ENCODE results near the gene ADAMTS6. TPM values are rescaled to one million over a fixed set of nuclear protein-coding genes. Genes with fewer than 3 reads are reported as not detected.

The ADAMTS6 gene
- total and polyA plus RNA-seq, 5 donors from 2014 or later: 0.03 to 1.5 (median 0.14) TPM; not detected in 1

- Mint-ChIP-seq H3K4me3 (no peak overlapping the region), H3K27me3 (no peaks in the 10 kb centered on the region), H3K27ac (no peak overlapping the region), H3K4me1 (no peaks in the 10 kb centered on the region), H3K9me3 (peaks cover 0 to under 1% (median 0%) of the 10 kb centered on the region in 7 donors), H3K36me3 (no peaks in the 10 kb centered on the region)
- Histone ChIP-seq H3K36me3 (ENCODE audit: control insufficient read depth, insufficient read depth, low read length) (no peaks in the 10 kb centered on the region), H3K4me1 (ENCODE audit: control insufficient read depth, insufficient read depth, low read length, poor library complexity, severe bottlenecking) (no peaks in the 10 kb centered on the region), H3K9me3 (ENCODE audit: control insufficient read depth in 2 of 2, low read length in 2 of 2) (no peaks in the 10 kb centered on the region), H3K27me3 (ENCODE audit: control insufficient read depth, insufficient read depth, low read length) (no peaks in the 10 kb centered on the region), H3K27ac (ENCODE audit: insufficient read depth, low read length, poor library complexity, severe bottlenecking) (no peak overlapping the region), H3K4me3 (ENCODE audit: low read depth, low read length) (no peak overlapping the region)
- DNase-seq (no peak), ATAC-seq (ENCODE audit: low read depth in 2 of 2) (no peak)
These were observed 286.8 kb downstream of the ADAMTS6 start for GRCh38 chr5:65194871-65195270.

DNA sequence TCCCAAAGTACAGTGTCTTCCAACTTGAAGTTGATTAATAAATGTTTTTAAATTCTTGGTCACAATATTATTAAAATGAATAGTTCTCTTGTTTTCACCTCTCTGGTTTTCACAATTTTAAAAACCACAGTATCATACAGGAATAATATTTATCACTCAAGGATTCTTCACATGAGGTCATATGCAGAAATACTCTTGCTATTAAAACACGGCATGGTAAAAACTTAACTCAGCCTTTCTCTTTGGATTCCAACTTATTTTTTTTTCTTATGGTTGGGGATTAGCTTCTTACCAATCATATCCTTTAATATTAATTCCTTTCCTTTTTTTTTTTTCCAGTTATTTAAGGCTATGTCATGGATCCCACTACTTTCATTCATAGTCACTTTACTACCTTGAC lies 289.4 kb downstream of the ADAMTS6 start:
- H3K27me3 ChIP-seq (ENCODE audit: control insufficient read depth, insufficient read depth, low read length): no peaks in the 10 kb centered on the region
- Mint-ChIP-seq H3K27me3 (no peaks in the 10 kb centered on the region), H3K27ac (no peak overlapping the region), H3K4me3 (no peak overlapping the region), H3K9me3 (no peaks in the 10 kb centered on the region), H3K4me1 (peaks cover 0 to 3% (median 0%) of the 10 kb centered on the region in 4 donors), H3K36me3 (no peaks in the 10 kb centered on the region)
- H3K27ac ChIP-seq (ENCODE audit: insufficient read depth, low read length, poor library complexity, severe bottlenecking): no peak overlapping the region
- ATAC-seq (ENCODE audit: low read depth in 2 of 2) (no peak), DNase-seq (no peak)
- no peak overlapping the region for H3K4me3 ChIP-seq (ENCODE audit: low read depth, low read length)
- no peaks in the 10 kb centered on the region for H3K4me1 ChIP-seq (ENCODE audit: control insufficient read depth, insufficient read depth, low read length, poor library complexity, severe bottlenecking)
- no peaks in the 10 kb centered on the region for H3K36me3 ChIP-seq (ENCODE audit: control insufficient read depth, insufficient read depth, low read length)
- no peaks in the 10 kb centered on the region for H3K9me3 ChIP-seq (ENCODE audit: control insufficient read depth in 2 of 2, low read length in 2 of 2)

DNA sequence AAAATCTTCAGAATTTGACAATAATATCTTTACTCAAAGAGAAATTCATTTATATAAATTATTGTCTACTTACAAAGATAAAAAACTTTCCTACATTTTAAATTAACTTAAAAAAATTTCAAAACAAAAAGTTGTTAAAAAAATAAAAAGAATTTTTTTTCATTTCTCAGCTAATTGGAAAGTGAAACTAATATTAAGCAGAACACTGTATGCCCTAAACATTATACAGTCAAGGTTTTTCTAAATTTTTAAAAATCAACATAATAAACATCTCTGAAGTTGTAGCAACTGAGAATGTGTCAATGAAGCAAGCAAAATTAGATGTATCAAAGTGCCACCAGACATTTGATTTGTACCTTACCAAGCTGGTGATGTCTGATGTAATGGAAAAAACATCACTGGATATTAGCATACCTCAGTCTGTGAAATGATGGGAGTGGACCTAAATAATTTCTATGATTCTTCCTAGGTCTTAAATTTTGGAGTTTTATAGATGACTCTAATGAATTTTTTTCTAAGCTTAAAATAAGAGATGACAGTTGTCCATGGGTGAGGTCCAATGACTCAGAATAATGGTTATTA lies 290.1 kb downstream of the ADAMTS6 start:
- H3K27ac ChIP-seq (ENCODE audit: insufficient read depth, low read length, poor library complexity, severe bottlenecking): no peak overlapping the region
- Mint-ChIP-seq H3K27me3 (no peaks in the 10 kb centered on the region), H3K36me3 (no peaks in the 10 kb centered on the region), H3K4me3 (no peak overlapping the region), H3K4me1 (peaks cover 0 to 4% (median 1%) of the 10 kb centered on the region in 4 donors), H3K9me3 (no peaks in the 10 kb centered on the region), H3K27ac (no peak overlapping the region)
- no peaks in the 10 kb centered on the region for H3K9me3 ChIP-seq (ENCODE audit: control insufficient read depth in 2 of 2, low read length in 2 of 2)
- H3K4me3 ChIP-seq (ENCODE audit: low read depth, low read length): no peak overlapping the region
- no peaks in the 10 kb centered on the region for H3K4me1 ChIP-seq (ENCODE audit: control insufficient read depth, insufficient read depth, low read length, poor library complexity, severe bottlenecking)
- ATAC-seq (ENCODE audit: low read depth in 2 of 2) (no peak), DNase-seq (no peak)
- no peaks in the 10 kb centered on the region for H3K27me3 ChIP-seq (ENCODE audit: control insufficient read depth, insufficient read depth, low read length)
- H3K36me3 ChIP-seq (ENCODE audit: control insufficient read depth, insufficient read depth, low read length): no peaks in the 10 kb centered on the region

DNA sequence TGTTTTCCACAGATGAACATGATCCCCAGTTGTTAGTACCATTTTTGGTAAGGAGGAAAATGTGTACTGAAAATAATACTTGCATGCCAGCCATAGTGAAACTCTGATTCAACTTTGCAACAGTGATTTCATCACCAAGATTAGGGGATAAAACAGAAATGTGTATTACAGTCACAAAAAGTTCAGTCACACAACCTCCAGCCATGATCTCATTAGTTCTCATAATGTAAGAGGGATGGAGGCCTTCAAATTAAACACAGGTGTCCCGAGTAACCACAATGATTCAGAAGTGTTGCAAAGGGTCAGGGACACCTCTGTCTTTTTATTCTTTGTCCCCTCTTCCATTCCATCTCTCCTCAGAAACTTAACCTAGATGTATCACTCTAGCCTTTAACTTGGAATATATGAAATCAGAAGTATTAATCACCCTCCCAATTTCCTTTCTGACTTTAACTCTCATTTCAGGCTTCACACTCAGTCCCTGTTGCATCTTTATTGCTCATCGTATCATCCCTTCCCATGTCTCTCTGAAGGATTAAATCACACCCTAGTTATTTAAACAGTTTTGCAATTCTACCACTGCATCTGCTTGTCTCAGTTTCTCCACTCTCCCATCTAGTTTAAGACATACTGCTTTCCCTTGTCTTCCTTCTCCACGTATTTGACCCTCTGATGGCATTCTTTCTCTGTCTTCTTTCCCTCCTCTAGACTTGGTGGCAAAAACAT lies 291.2 kb downstream of the ADAMTS6 start:
- no peak overlapping the region for H3K4me3 Mint-ChIP-seq
- no peaks in the 10 kb centered on the region for H3K9me3 ChIP-seq (ENCODE audit: control insufficient read depth in 2 of 2, low read length in 2 of 2)
- H3K9me3 Mint-ChIP-seq: no peaks in the 10 kb centered on the region
- DNase-seq (no peak), ATAC-seq (ENCODE audit: low read depth in 2 of 2) (no peak)
- peaks cover 0 to 4% (median 1%) of the 10 kb centered on the region in 4 donors for H3K4me1 Mint-ChIP-seq
- H3K4me3 ChIP-seq (ENCODE audit: low read depth, low read length): no peak overlapping the region
- peaks cover 6% of the 10 kb centered on the region for H3K27me3 Mint-ChIP-seq
- peak overlapping the region in 1 of 3 donors; percentile 0 for H3K27ac Mint-ChIP-seq
- no peaks in the 10 kb centered on the region for H3K27me3 ChIP-seq (ENCODE audit: control insufficient read depth, insufficient read depth, low read length)
- no peaks in the 10 kb centered on the region for H3K4me1 ChIP-seq (ENCODE audit: control insufficient read depth, insufficient read depth, low read length, poor library complexity, severe bottlenecking)
- H3K27ac ChIP-seq (ENCODE audit: insufficient read depth, low read length, poor library complexity, severe bottlenecking): no peak overlapping the region
- no peaks in the 10 kb centered on the region for H3K36me3 Mint-ChIP-seq
- no peaks in the 10 kb centered on the region for H3K36me3 ChIP-seq (ENCODE audit: control insufficient read depth, insufficient read depth, low read length)

GRCh38 chr5:65186646-65187227 lies 295.0 kb downstream of the ADAMTS6 start:
- Mint-ChIP-seq H3K4me1 (peaks cover 0 to 4% (median 1%) of the 10 kb centered on the region in 4 donors), H3K27me3 (peaks cover 6% of the 10 kb centered on the region), H3K27ac (no peak overlapping the region), H3K9me3 (no peaks in the 10 kb centered on the region), H3K4me3 (no peak overlapping the region), H3K36me3 (no peaks in the 10 kb centered on the region)
- H3K4me1 ChIP-seq (ENCODE audit: control insufficient read depth, insufficient read depth, low read length, poor library complexity, severe bottlenecking): no peaks in the 10 kb centered on the region
- no peaks in the 10 kb centered on the region for H3K36me3 ChIP-seq (ENCODE audit: control insufficient read depth, insufficient read depth, low read length)
- H3K4me3 ChIP-seq (ENCODE audit: low read depth, low read length): no peak overlapping the region
- ATAC-seq (ENCODE audit: low read depth in 2 of 2) (no peak), DNase-seq (peak in 1 of 3 donors; percentile 7)
- H3K9me3 ChIP-seq (ENCODE audit: control insufficient read depth in 2 of 2, low read length in 2 of 2): no peaks in the 10 kb centered on the region
- H3K27me3 ChIP-seq (ENCODE audit: control insufficient read depth, insufficient read depth, low read length): no peaks in the 10 kb centered on the region
- no peak overlapping the region for H3K27ac ChIP-seq (ENCODE audit: insufficient read depth, low read length, poor library complexity, severe bottlenecking)

DNA sequence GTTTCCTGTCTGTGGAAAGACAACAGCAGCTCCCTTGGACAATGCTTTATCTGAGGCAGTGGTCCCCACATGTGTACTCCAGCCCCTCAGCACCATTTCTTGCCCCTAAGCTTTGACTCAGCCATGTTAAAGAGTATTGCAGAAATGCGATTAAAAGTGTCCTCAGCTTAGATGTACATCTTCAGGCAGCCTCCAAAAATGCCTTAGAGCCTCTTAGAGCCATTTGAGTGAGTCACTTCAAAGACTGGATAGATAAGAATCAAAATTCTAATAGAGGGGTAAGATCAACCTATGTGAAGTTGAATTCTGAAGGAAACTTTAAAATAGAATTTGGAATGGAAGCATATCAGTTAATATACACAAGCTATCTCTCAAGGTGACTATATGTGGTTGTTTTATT lies 296.3 kb downstream of the ADAMTS6 start:
- Histone ChIP-seq H3K27ac (ENCODE audit: insufficient read depth, low read length, poor library complexity, severe bottlenecking) (no peak overlapping the region), H3K4me1 (ENCODE audit: control insufficient read depth, insufficient read depth, low read length, poor library complexity, severe bottlenecking) (no peaks in the 10 kb centered on the region), H3K27me3 (ENCODE audit: control insufficient read depth, insufficient read depth, low read length) (no peaks in the 10 kb centered on the region), H3K4me3 (ENCODE audit: low read depth, low read length) (no peak overlapping the region), H3K36me3 (ENCODE audit: control insufficient read depth, insufficient read depth, low read length) (no peaks in the 10 kb centered on the region), H3K9me3 (ENCODE audit: control insufficient read depth in 2 of 2, low read length in 2 of 2) (no peaks in the 10 kb centered on the region)
- Mint-ChIP-seq H3K36me3 (no peaks in the 10 kb centered on the region), H3K27ac (no peak overlapping the region), H3K4me1 (peaks cover 0 to 4% (median 1%) of the 10 kb centered on the region in 4 donors), H3K27me3 (peaks cover 6% of the 10 kb centered on the region), H3K9me3 (no peaks in the 10 kb centered on the region), H3K4me3 (no peak overlapping the region)
- ATAC-seq (ENCODE audit: low read depth in 2 of 2) (no peak), DNase-seq (no peak)

DNA sequence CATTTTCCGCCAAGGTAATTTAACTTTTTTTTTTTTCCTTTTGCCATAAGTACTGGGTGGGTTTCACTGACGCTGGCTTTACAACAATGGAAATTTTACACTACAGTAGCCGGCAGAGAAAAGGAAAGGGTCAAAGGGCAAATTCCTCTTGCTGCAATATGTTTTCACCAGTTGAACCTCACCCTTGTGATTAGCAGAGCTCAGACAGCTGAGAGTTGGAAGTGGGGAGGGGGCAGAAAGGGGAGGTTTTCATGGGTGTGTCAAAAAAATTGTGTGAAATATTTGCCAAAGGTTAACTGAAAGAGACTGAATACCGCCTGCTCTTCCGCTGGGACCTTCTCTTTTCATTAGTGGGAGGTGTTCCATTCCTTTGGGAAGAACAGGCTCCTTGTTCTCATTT lies 296.9 kb downstream of the ADAMTS6 start:
- Mint-ChIP-seq H3K27ac (no peak overlapping the region), H3K36me3 (no peaks in the 10 kb centered on the region), H3K9me3 (no peaks in the 10 kb centered on the region), H3K27me3 (peaks cover 6% of the 10 kb centered on the region), H3K4me3 (no peak overlapping the region), H3K4me1 (peaks cover 0 to 4% (median 1%) of the 10 kb centered on the region in 4 donors)
- no peaks in the 10 kb centered on the region for H3K9me3 ChIP-seq (ENCODE audit: control insufficient read depth in 2 of 2, low read length in 2 of 2)
- H3K36me3 ChIP-seq (ENCODE audit: control insufficient read depth, insufficient read depth, low read length): no peaks in the 10 kb centered on the region
- H3K4me3 ChIP-seq (ENCODE audit: low read depth, low read length): no peak overlapping the region
- no peak overlapping the region for H3K27ac ChIP-seq (ENCODE audit: insufficient read depth, low read length, poor library complexity, severe bottlenecking)
- ATAC-seq (ENCODE audit: low read depth in 2 of 2): no peak
- H3K27me3 ChIP-seq (ENCODE audit: control insufficient read depth, insufficient read depth, low read length): no peaks in the 10 kb centered on the region
- H3K4me1 ChIP-seq (ENCODE audit: control insufficient read depth, insufficient read depth, low read length, poor library complexity, severe bottlenecking): no peaks in the 10 kb centered on the region
- no peak for DNase-seq

Measured in CD4-positive, CD25-positive, alpha-beta regulatory T cell (primary cell).